Right atrium auricular region (tissue), 2 donors: ENCODE results near the gene MBTPS1. TPM values are rescaled to one million over a fixed set of nuclear protein-coding genes. Genes with fewer than 3 reads are reported as not detected.

ENCODE experiments used
- DNase-seq: peaks from one replicate; pipeline ENCODE4 v3.0.0-alpha.2; 2019; ENCODE audit warnings: low spot score
- H3K27ac ChIP-seq, 2 donors: fragments of 200-600 bp; sonication (generic); 1 replicate in 1 of 2; 2 replicates in 1 of 2; pipeline ENCODE4 v1.5.1; 2016 to 2019
- H3K27me3 ChIP-seq, 2 donors: fragments of 200-600 bp; sonication (generic); one replicate each; pipeline versions ENCODE4 v1.5.1 to v1.6.0; 2017 to 2019
- H3K36me3 ChIP-seq: fragments of 200-600 bp; sonication (generic); one replicate; pipeline ENCODE4 v1.5.1; 2016
- H3K4me1 ChIP-seq, 2 donors: fragments of 200-600 bp; sonication (generic); one replicate each; pipeline versions ENCODE4 v1.5.1 to v1.6.0; 2017 to 2019
- H3K4me3 ChIP-seq, 2 donors: fragments of 200-600 bp; sonication (generic); 1 replicate in 1 of 2; 2 replicates in 1 of 2; pipeline ENCODE4 v1.5.1; 2017 to 2019; ENCODE audit warnings: mild to moderate bottlenecking in 1 of 2, moderate library complexity in 1 of 2
- H3K9me3 ChIP-seq, 2 donors: fragments of 200-600 bp; sonication (generic); one replicate each; pipeline ENCODE4 v1.5.1; 2019
- total RNA-seq, 2 donors: library from RNA; depleted of rRNA; stranded (reverse); fragments of >200 nt; gene quantifications; one replicate each; pipeline ENCODE4 v1.1.0, GENCODE V29; 2016
- TF ChIP-seq, protein P1 (sequence below), 2 donors: fragments of 200-600 bp; sonication (generic); IDR thresholded peaks; one replicate each; pipeline ENCODE4 v1.5.1; 2019; ENCODE audit warnings: antibody characterized with exemption in 2 of 2

MBTPS1 gene
- total RNA-seq, 2 donors from 2014 or later = 75.3 to 77.5 TPM

- H3K9me3 ChIP-seq = no peaks in the 10 kb centered on the region
- H3K27ac ChIP-seq = no peak overlapping the region
- H3K36me3 ChIP-seq = peaks cover 8% of the 10 kb centered on the region
- H3K27me3 ChIP-seq = no peaks in the 10 kb centered on the region
- DNase-seq = no peak
- peaks cover 0 to 8% of the 10 kb centered on the region in 2 donors for H3K4me1 ChIP-seq
- H3K4me3 ChIP-seq = no peak overlapping the region
- TF ChIP-seq, protein P1, sequence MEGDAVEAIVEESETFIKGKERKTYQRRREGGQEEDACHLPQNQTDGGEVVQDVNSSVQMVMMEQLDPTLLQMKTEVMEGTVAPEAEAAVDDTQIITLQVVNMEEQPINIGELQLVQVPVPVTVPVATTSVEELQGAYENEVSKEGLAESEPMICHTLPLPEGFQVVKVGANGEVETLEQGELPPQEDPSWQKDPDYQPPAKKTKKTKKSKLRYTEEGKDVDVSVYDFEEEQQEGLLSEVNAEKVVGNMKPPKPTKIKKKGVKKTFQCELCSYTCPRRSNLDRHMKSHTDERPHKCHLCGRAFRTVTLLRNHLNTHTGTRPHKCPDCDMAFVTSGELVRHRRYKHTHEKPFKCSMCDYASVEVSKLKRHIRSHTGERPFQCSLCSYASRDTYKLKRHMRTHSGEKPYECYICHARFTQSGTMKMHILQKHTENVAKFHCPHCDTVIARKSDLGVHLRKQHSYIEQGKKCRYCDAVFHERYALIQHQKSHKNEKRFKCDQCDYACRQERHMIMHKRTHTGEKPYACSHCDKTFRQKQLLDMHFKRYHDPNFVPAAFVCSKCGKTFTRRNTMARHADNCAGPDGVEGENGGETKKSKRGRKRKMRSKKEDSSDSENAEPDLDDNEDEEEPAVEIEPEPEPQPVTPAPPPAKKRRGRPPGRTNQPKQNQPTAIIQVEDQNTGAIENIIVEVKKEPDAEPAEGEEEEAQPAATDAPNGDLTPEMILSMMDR (IDR thresholded peaks at IDR 0.05) = no peak
Measured at GRCh38 chr16:84045818-84046470, 70.8 kb downstream of the MBTPS1 start.

DNA sequence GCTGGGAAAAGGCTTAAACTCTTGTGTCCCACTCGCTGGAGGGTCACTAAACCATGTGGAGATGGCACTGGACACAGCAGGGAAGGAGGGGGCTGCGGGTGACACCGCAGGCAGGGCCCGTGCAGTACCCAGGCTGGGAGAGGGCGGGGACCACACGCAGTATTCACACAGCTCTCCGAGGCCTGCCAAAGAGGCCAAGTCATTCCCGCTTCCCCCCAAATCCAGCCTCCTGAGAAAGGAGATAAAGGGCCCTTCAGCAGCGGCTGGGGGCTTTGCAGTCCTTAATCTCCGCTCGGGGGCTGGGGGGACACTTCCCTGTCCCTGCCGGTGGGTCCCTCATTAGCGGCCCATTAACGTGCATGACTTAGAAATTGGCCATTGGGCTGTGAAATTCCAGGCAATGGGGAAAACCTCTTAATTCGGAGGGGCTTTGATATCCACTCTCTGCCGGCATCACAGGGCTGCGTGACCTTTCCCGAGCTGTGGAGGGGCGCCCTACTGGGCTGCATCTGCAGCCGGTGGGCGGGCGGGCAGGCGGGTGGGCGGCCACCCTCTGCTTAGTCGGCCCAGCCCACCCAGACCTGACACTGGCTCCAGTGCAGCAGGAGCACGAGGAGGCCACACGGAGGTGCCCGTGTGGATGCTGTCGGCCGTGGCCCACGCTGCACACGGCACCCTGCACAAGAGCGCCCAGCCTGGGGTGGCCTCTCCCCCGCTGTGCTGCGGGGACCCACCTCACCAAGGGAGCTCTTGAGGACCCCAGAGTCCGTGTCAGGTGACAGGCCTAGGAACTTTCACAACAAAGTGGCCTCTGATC lies 71.5 kb downstream of the MBTPS1 start:
- H3K36me3 ChIP-seq = peaks cover 6% of the 10 kb centered on the region
- TF ChIP-seq, protein P1 (IDR thresholded peaks at IDR 0.05) = no peak
- DNase-seq = no peak
- no peak overlapping the region for H3K4me3 ChIP-seq
- no peak overlapping the region for H3K27ac ChIP-seq
- H3K27me3 ChIP-seq = no peaks in the 10 kb centered on the region
- H3K9me3 ChIP-seq = no peaks in the 10 kb centered on the region
- H3K4me1 ChIP-seq = peaks cover 0 to 8% of the 10 kb centered on the region in 2 donors

DNA sequence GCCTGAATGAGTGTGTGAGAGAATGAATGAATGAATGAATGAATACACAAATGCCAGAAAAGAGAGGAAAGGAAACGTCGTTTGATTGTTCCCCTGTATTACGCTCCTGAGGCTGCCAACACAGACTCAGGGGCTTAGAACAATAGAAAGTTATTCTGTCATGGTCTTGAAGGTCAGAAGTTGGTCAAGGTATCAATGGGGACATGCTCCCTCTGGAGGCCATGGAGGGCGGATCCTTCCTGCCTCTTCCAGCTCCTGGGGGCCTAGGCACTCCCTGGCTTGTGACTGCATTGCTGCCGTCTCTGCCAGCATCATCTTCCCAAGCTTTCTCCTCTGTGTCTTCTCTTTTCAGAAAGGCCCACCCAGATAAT lies 72.6 kb downstream of the MBTPS1 start:
- TF ChIP-seq, protein P1 (IDR thresholded peaks at IDR 0.05) = peak in 1 of 2 donors; percentile 25
- Histone ChIP-seq H3K36me3 (no peaks in the 10 kb centered on the region), H3K27me3 (no peaks in the 10 kb centered on the region), H3K4me3 (no peak overlapping the region), H3K4me1 (peaks cover 0 to 8% of the 10 kb centered on the region in 2 donors), H3K27ac (no peak overlapping the region), H3K9me3 (no peaks in the 10 kb centered on the region)
- DNase-seq = no peak

- no peaks in the 10 kb centered on the region for H3K9me3 ChIP-seq
- DNase-seq = no peak
- no peaks in the 10 kb centered on the region for H3K27me3 ChIP-seq
- TF ChIP-seq, protein P1 (IDR thresholded peaks at IDR 0.05) = no peak
- no peak overlapping the region for H3K4me3 ChIP-seq
- H3K4me1 ChIP-seq = peaks cover 0 to 8% of the 10 kb centered on the region in 2 donors
- H3K36me3 ChIP-seq = no peaks in the 10 kb centered on the region
- no peak overlapping the region for H3K27ac ChIP-seq
Measured at GRCh38 chr16:84043486-84044117, 73.1 kb downstream of the MBTPS1 start.

DNA sequence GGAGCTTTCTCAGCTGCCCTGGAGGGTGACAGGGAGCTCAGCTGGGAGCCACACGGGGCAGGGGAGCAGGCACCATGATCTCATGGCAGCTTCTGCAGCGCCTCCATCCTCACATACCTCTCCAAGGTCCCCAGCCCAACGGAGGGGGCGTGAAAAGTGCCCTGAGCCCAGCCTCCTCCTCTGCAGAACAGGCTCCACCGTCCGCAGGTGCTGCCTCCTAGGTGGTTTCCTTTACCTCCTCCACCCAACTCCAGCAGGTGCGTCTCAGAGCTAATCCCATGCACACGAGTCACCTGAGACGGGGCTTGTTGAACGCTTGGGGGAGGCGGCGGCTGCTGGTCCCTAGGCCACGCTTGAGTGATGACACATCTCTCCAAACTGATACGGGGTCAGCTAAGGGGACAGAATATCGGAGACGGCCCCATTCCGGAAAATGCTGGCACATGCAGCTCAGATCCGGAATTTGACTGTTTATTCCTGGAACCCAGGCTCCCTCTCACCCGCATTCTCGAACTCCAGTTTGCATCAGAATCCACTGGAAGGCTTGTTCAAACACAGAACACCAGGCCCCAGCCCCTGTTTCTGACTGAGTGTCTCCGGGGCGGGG lies 73.8 kb downstream of the MBTPS1 start:
- no peak overlapping the region for H3K4me3 ChIP-seq
- H3K27me3 ChIP-seq = no peaks in the 10 kb centered on the region
- no peaks in the 10 kb centered on the region for H3K36me3 ChIP-seq
- no peak overlapping the region for H3K27ac ChIP-seq
- peaks cover 0 to 8% of the 10 kb centered on the region in 2 donors for H3K4me1 ChIP-seq
- TF ChIP-seq, protein P1 (IDR thresholded peaks at IDR 0.05) = no peak
- H3K9me3 ChIP-seq = no peaks in the 10 kb centered on the region
- no peak for DNase-seq
